ENCODE measurements around the gene CYP3A4.

- TF ChIP-seq, protein P1, sequence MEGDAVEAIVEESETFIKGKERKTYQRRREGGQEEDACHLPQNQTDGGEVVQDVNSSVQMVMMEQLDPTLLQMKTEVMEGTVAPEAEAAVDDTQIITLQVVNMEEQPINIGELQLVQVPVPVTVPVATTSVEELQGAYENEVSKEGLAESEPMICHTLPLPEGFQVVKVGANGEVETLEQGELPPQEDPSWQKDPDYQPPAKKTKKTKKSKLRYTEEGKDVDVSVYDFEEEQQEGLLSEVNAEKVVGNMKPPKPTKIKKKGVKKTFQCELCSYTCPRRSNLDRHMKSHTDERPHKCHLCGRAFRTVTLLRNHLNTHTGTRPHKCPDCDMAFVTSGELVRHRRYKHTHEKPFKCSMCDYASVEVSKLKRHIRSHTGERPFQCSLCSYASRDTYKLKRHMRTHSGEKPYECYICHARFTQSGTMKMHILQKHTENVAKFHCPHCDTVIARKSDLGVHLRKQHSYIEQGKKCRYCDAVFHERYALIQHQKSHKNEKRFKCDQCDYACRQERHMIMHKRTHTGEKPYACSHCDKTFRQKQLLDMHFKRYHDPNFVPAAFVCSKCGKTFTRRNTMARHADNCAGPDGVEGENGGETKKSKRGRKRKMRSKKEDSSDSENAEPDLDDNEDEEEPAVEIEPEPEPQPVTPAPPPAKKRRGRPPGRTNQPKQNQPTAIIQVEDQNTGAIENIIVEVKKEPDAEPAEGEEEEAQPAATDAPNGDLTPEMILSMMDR (conservative IDR thresholded peaks at IDR 0.05; ENCODE audit: low read depth, low read length), result no peak
- TF ChIP-seq EZH2 (IDR thresholded peaks at IDR 0.05; ENCODE audit: low read length, unreplicated experiment) (no peak), EZH2phosphoT487 (IDR thresholded peaks at IDR 0.05; ENCODE audit: borderline replicate concordance, low read length) (no peak)
Observed at GRCh38 chr7:99780588-99780987, 3.4 kb downstream of the CYP3A4 start.
